Measurements from ENCODE around the gene MAPK11.

The MAPK11 gene

DNA sequence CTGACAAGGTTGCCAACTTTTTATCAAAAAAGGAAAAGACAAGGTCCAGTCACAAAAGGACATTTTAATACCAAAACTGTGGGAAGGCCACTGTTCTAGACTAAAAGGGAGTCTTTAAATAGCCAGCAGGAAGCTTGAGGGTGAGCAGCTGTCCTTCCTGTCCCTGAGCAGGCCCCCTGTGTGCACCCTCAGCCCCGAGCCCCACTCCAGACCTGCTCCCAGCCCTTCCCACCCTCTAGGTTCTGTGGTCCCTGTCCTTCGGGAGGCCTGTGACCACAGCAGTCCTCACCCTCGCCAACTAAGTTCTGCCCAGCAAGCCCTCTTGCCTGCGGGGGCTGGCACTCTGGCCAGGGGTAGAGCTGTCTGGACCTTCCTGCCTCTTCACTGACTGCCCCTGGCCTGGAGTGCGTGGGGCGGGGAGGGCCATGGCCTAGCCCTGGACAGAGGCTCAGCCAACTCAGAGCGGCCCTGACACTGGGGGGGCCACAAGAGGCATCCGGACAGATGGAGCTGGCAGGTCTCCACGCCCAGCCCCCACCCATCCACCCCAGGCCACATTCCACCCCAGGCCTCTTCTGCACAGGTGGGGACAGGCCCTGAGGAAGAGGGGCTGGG, 38.9 kb upstream of the MAPK11 start:
- ChIA-PET POLR2A (interaction anchor here (0.6 to 1.0 kb wide), 2 partner anchors 16 to 19 kb away, joined by 3 read pairs; no protein-coding TSS in a partner anchor), CTCF (no interaction called here)
- no peak for DNase-seq (ENCODE audit: extremely low spot score)
- TF ChIP-seq NFRKB (IDR thresholded peaks at IDR 0.05) (no peak), HDGF (IDR thresholded peaks at IDR 0.05; ENCODE audit: borderline replicate concordance) (no peak), TARDBP (IDR thresholded peaks at IDR 0.05) (no peak), ARNT (IDR thresholded peaks at IDR 0.05) (no peak), LEF1 (IDR thresholded peaks at IDR 0.05; ENCODE audit: borderline replicate concordance) (no peak), L3MBTL2 (conservative IDR thresholded peaks at IDR 0.05) (no peak), BHLHE40 (IDR thresholded peaks at IDR 0.05; ENCODE audit: borderline replicate concordance) (no peak), ELF4 (IDR thresholded peaks at IDR 0.05) (no peak), CTBP1 (IDR thresholded peaks at IDR 0.05; ENCODE audit: borderline replicate concordance) (no peak), SUZ12 (IDR thresholded peaks at IDR 0.05) (no peak), ZNF384 (IDR thresholded peaks at IDR 0.05) (no peak), PKNOX1 (IDR thresholded peaks at IDR 0.05) (no peak), FOXK2 (IDR thresholded peaks at IDR 0.05) (no peak), FOXM1 (IDR thresholded peaks at IDR 0.05; ENCODE audit: borderline replicate concordance) (no peak), SP1 (IDR thresholded peaks at IDR 0.05) (no peak), FOXA1 (IDR thresholded peaks at IDR 0.05) (no peak)

GRCh38 chr22:50308597-50308935, 38.4 kb upstream of the MAPK11 start:
- no peak for DNase-seq (ENCODE audit: extremely low spot score)
- ChIA-PET CTCF (no interaction called here), POLR2A (interaction anchor here (0.6 to 2.0 kb wide), 2 partner anchors 16 to 20 kb away, joined by 3 to 4 read pairs; no protein-coding TSS in a partner anchor)
- TF ChIP-seq NFRKB (IDR thresholded peaks at IDR 0.05): no peak
- TF ChIP-seq SUZ12 (IDR thresholded peaks at IDR 0.05): no peak
- TF ChIP-seq FOXA1 (IDR thresholded peaks at IDR 0.05): no peak
- no peak for TF ChIP-seq LEF1 (IDR thresholded peaks at IDR 0.05; ENCODE audit: borderline replicate concordance)
- no peak for TF ChIP-seq ZNF384 (IDR thresholded peaks at IDR 0.05)
- TF ChIP-seq TARDBP (IDR thresholded peaks at IDR 0.05): no peak
- no peak for TF ChIP-seq BHLHE40 (IDR thresholded peaks at IDR 0.05; ENCODE audit: borderline replicate concordance)
- no peak for TF ChIP-seq FOXK2 (IDR thresholded peaks at IDR 0.05)
- TF ChIP-seq ARNT (IDR thresholded peaks at IDR 0.05): no peak
- no peak for TF ChIP-seq HDGF (IDR thresholded peaks at IDR 0.05; ENCODE audit: borderline replicate concordance)
- no peak for TF ChIP-seq PKNOX1 (IDR thresholded peaks at IDR 0.05)
- TF ChIP-seq SP1 (IDR thresholded peaks at IDR 0.05): no peak
- no peak for TF ChIP-seq FOXM1 (IDR thresholded peaks at IDR 0.05; ENCODE audit: borderline replicate concordance)
- no peak for TF ChIP-seq CTBP1 (IDR thresholded peaks at IDR 0.05; ENCODE audit: borderline replicate concordance)
- TF ChIP-seq L3MBTL2 (conservative IDR thresholded peaks at IDR 0.05): no peak
- TF ChIP-seq ELF4 (IDR thresholded peaks at IDR 0.05): no peak

- ChIA-PET POLR2A (interaction anchor here (0.6 to 2.0 kb wide), 6 partner anchors 9 to 36 kb away, joined by 3 to 9 read pairs (median 4); no protein-coding TSS in a partner anchor), CTCF (interaction anchor here (0.5 kb wide), 1 partner anchor 178 kb away, joined by 3 read pairs; no protein-coding TSS in a partner anchor)
- no peak for DNase-seq (ENCODE audit: extremely low spot score)
- no peak for TF ChIP-seq LEF1 (IDR thresholded peaks at IDR 0.05; ENCODE audit: borderline replicate concordance)
- no peak for TF ChIP-seq CTBP1 (IDR thresholded peaks at IDR 0.05; ENCODE audit: borderline replicate concordance)
- no peak for TF ChIP-seq FOXM1 (IDR thresholded peaks at IDR 0.05; ENCODE audit: borderline replicate concordance)
Observed at GRCh38 chr22:50307890-50308596, 37.9 kb upstream of the MAPK11 start.

DNA sequence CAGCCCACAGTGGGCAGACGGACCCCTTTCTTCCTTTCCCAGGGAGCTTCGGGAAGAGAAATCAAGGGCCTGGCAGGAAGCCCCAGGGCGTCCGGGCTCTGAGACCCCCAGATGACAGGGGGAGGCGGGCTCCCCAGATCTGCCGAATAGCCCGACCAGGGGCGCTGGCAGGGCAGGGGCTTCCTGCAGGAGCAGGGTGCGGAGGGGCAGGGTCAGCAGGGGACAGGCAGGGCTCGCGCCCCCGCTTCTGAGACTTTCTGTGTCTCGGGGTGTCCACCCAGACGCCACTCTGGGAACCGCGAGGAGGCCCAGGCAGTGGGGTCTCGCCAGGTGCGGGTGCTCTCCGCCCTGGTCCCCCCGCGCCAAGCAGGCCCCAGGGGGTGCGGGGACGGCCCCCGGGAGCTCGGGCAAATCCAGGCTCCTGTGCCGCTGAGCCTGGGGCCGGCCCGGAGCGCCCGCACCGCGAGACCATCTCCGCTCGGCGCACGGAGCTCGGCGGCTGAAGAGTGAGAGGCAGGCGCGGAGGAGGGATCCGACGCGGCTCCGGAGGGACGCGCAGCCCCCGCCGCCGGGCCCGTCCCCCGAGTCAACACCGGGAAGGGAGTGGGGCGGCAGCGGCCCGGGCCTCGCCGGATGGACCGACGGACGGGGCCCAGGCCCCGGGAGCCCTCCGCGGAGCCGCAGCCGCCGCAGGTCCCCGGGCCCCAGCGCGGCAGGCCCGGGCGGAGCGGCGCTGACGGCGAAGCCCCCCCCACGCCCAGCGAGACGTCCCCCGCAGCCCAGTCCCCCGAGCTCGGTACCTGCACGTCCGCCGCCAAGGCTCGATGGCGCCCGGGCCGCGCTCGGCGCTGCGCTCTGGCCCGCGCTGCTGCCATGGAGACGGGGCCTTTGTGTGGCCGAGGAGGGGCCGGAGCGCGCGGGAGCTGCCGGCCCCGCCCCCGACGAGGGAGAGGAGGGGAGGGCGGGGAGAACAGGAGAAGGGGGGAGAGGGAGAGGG, 36.9 kb upstream of the MAPK11 start, which contains the start of gene PLXNB2:
Gene PLXNB2, minus strand, starts transcription at position 894 of the 997 bp plus-strand sequence. CDS start 17,062 bp downstream, outside the sequence.
- CTCF ChIA-PET: interaction anchor here (0.5 to 1.0 kb wide), 2 partner anchors 55 to 179 kb away, joined by 3 to 6 read pairs; no protein-coding TSS in a partner anchor
- peak; percentile 89 for DNase-seq (ENCODE audit: extremely low spot score)
- POLR2A ChIA-PET: interaction anchor here (0.6 to 2.0 kb wide), 8 partner anchors 10 to 66 kb away, joined by 3 to 9 read pairs (median 4); partner anchors contain the start of gene MAPK12
- TF ChIP-seq TARDBP (IDR thresholded peaks at IDR 0.05): no peak
- TF ChIP-seq CTBP1 (IDR thresholded peaks at IDR 0.05; ENCODE audit: borderline replicate concordance): no peak
- no peak for TF ChIP-seq FOXK2 (IDR thresholded peaks at IDR 0.05)
- no peak for TF ChIP-seq PKNOX1 (IDR thresholded peaks at IDR 0.05)

GRCh38 chr22:50305923-50306566, 35.9 kb upstream of the MAPK11 start:
- ChIA-PET POLR2A (interaction anchor here (1.0 to 1.9 kb wide), 3 partner anchors 20 to 45 kb away, joined by 4 to 9 read pairs (median 6); partner anchors contain the start of gene MAPK12), CTCF (no interaction called here)
- DNase-seq (ENCODE audit: extremely low spot score): no peak
- TF ChIP-seq NFRKB (IDR thresholded peaks at IDR 0.05) (no peak), FOXA1 (IDR thresholded peaks at IDR 0.05) (no peak), ARNT (IDR thresholded peaks at IDR 0.05) (no peak), FOXM1 (IDR thresholded peaks at IDR 0.05; ENCODE audit: borderline replicate concordance) (no peak), ZNF384 (IDR thresholded peaks at IDR 0.05) (no peak), BHLHE40 (IDR thresholded peaks at IDR 0.05; ENCODE audit: borderline replicate concordance) (no peak), TARDBP (IDR thresholded peaks at IDR 0.05) (no peak), LEF1 (IDR thresholded peaks at IDR 0.05; ENCODE audit: borderline replicate concordance) (no peak), PKNOX1 (IDR thresholded peaks at IDR 0.05) (no peak), HDGF (IDR thresholded peaks at IDR 0.05; ENCODE audit: borderline replicate concordance) (no peak), ELF4 (IDR thresholded peaks at IDR 0.05) (no peak), L3MBTL2 (conservative IDR thresholded peaks at IDR 0.05) (no peak), SUZ12 (IDR thresholded peaks at IDR 0.05) (no peak), SP1 (IDR thresholded peaks at IDR 0.05) (no peak), CTBP1 (IDR thresholded peaks at IDR 0.05; ENCODE audit: borderline replicate concordance) (no peak), FOXK2 (IDR thresholded peaks at IDR 0.05) (no peak)

All from HEK293T (cell line).